ENCODE results near the gene NIT2. TPM values are rescaled to one million over a fixed set of nuclear protein-coding genes. Genes with fewer than 3 reads are reported as not detected.
"Not testable (repeated sequence)": the region's sequence is repeated elsewhere in the genome, so short reads cannot be mapped to it uniquely, and the experiment has no call there.

NIT2 gene
- total and polyA plus RNA-seq, 3 donors from 2014 or later: 21.7 to 29.1 (median 22.9) TPM

DNA sequence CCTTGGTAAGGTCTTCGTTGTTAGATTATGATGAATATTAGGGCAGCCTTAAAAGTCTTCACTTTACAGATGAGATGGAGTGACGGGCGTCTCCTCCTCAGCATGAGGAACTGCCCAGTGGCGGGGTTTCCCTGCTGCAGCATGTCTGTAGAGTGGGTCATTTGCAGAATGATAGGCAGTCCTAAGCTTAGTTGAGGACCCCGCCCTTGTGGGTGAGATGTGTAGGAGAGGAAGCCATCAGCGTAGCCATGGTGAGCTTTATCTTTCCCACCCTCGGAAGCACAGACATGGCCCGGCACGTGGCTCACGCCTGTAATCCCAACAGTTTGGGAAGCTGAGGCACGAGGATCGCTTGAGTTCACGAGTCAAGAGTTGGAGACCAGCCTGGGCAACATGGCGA, 877 bp downstream of the NIT2 start:
- no peaks in the 10 kb centered on the region for H3K9me3 ChIP-seq
- peak overlapping the region; percentile 51 to 88 for H3K27ac ChIP-seq
- intact Hi-C loops (cut with DNase I; ENCODE audit: low total_unique reads): no loop called here
- peak; percentile 22 for DNase-seq
- H3K4me3 ChIP-seq: peak overlapping the region; percentile 63 to 78
- H3K4me1 ChIP-seq: peaks cover 8% of the 10 kb centered on the region
- H3K36me3 ChIP-seq (ENCODE audit: low read depth, missing control alignments): no peaks in the 10 kb centered on the region
- no peak for TF ChIP-seq POLR2A (IDR thresholded peaks at IDR 0.05)
- TF ChIP-seq, protein P1, sequence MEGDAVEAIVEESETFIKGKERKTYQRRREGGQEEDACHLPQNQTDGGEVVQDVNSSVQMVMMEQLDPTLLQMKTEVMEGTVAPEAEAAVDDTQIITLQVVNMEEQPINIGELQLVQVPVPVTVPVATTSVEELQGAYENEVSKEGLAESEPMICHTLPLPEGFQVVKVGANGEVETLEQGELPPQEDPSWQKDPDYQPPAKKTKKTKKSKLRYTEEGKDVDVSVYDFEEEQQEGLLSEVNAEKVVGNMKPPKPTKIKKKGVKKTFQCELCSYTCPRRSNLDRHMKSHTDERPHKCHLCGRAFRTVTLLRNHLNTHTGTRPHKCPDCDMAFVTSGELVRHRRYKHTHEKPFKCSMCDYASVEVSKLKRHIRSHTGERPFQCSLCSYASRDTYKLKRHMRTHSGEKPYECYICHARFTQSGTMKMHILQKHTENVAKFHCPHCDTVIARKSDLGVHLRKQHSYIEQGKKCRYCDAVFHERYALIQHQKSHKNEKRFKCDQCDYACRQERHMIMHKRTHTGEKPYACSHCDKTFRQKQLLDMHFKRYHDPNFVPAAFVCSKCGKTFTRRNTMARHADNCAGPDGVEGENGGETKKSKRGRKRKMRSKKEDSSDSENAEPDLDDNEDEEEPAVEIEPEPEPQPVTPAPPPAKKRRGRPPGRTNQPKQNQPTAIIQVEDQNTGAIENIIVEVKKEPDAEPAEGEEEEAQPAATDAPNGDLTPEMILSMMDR (IDR thresholded peaks at IDR 0.05): no peak
- no peaks in the 10 kb centered on the region for H3K27me3 ChIP-seq
- WGBS, 2 donors: 51 to 62% methylated on average over 12 to 14 of the region's 14 CpGs

DNA sequence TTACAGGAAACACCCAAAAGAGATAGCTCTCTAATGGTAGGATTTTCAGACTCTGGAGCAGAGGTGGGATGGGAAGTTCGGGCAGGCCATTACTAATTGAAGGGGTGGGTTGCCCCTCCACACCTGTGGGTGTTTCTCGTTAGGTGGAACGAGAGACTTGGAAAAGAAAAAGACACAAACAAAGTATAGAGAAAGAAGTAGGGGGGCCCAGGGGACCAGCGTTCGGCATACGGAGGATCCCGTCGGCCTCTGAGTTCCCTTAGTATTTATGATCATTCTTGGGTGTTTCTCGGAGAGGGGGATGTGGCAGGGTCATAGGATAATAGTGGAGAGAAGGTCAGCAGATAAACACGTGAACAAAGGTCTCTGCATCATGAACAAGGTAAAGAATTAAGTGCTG, 1.7 kb downstream of the NIT2 start:
- H3K9me3 ChIP-seq; H3K27me3 ChIP-seq; intact Hi-C loops (cut with DNase I; ENCODE audit: low total_unique reads); DNase-seq; H3K4me3 ChIP-seq; H3K36me3 ChIP-seq (ENCODE audit: low read depth, missing control alignments); H3K4me1 ChIP-seq; H3K27ac ChIP-seq: not testable (repeated sequence)
- WGBS, 2 donors: 62 to 80% methylated on average over 10 of the region's 10 CpGs

DNA sequence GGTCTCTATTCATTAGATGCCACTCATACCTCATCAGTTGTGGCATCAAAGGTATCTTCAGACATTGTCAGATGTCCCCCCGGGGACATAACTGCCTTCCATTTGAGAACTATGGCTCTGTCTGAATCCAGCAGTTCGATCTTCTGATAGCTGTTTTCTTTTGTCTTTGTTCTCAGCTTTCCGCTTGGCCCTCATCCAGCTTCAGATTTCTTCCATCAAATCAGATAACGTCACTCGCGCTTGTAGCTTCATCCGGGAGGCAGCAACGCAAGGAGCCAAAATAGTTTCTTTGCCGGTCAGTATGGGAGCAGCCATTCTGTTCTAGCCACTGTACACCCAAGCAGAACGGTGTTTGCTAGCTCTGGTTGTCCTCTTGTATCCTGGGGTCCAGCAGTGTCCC, 4.4 kb downstream of the NIT2 start:
- H3K36me3 ChIP-seq (ENCODE audit: low read depth, missing control alignments): no peaks in the 10 kb centered on the region
- no peak for DNase-seq
- no peaks in the 10 kb centered on the region for H3K27me3 ChIP-seq
- H3K27ac ChIP-seq: no peak overlapping the region
- intact Hi-C loops (cut with DNase I; ENCODE audit: low total_unique reads): no loop called here
- H3K9me3 ChIP-seq: no peaks in the 10 kb centered on the region
- H3K4me3 ChIP-seq: no peak overlapping the region
- TF ChIP-seq, protein P1 (IDR thresholded peaks at IDR 0.05): no peak
- no peak for TF ChIP-seq POLR2A (IDR thresholded peaks at IDR 0.05)
- H3K4me1 ChIP-seq: peaks cover 8% of the 10 kb centered on the region
- WGBS, 2 donors: 92 to 93% methylated on average over 9 to 10 of the region's 10 CpGs

DNA sequence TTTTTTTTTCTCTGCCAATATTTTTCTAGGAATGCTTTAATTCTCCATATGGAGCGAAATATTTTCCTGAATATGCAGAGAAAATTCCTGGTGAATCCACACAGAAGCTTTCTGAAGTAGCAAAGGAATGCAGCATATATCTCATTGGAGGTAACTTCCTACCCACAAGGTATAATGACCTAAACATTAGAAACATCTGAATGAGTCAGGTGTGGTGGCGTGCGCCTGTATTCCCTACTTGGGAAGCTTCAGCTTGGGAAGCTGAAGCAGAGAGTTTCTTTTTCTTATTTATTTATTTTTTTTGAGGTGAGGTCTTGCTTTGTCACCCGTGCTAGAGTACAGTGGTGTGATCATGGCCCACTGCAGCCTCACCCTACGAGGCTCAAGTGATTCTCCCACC, 5.2 kb downstream of the NIT2 start:
- intact Hi-C loops (cut with DNase I; ENCODE audit: low total_unique reads): no loop called here
- H3K4me1 ChIP-seq: peaks cover 8% of the 10 kb centered on the region
- H3K4me3 ChIP-seq: no peak overlapping the region
- no peak overlapping the region for H3K27ac ChIP-seq
- 90 to 97% methylated on average over 5 of the region's 5 CpGs for WGBS, 2 donors
- H3K27me3 ChIP-seq: no peaks in the 10 kb centered on the region
- no peak for DNase-seq
- TF ChIP-seq, protein P1 (IDR thresholded peaks at IDR 0.05): no peak
- TF ChIP-seq POLR2A (IDR thresholded peaks at IDR 0.05): no peak
- no peaks in the 10 kb centered on the region for H3K9me3 ChIP-seq
- no peaks in the 10 kb centered on the region for H3K36me3 ChIP-seq (ENCODE audit: low read depth, missing control alignments)

DNA sequence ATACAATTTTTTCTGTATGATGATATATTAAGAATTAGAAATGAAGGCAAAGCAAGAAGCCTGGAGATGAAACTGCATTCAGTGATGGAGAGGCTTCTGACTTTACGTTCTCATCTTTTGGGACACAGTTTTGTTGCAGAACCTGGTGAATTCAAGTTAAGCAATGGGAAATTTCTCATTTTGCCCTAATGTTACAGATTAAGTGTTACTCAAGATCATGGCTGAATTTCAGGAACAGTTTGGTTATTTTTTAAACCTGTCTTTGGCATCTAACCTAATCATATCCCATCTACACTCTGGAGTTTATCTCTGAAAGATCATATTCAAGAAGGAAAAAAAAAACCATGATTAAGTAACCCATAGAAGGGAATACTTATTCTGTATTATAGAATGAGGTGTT, 6.0 kb downstream of the NIT2 start:
- intact Hi-C loops (cut with DNase I; ENCODE audit: low total_unique reads): no loop called here
- no peak for TF ChIP-seq POLR2A (IDR thresholded peaks at IDR 0.05)
- TF ChIP-seq, protein P1 (IDR thresholded peaks at IDR 0.05): no peak
- no peaks in the 10 kb centered on the region for H3K9me3 ChIP-seq
- H3K36me3 ChIP-seq (ENCODE audit: low read depth, missing control alignments): no peaks in the 10 kb centered on the region
- H3K4me3 ChIP-seq: no peak overlapping the region
- no peak for DNase-seq
- peaks cover 4% of the 10 kb centered on the region for H3K4me1 ChIP-seq
- H3K27me3 ChIP-seq: no peaks in the 10 kb centered on the region
- WGBS, 2 donors: 92 to 100% methylated on average over 1 of the region's 1 CpG
- no peak overlapping the region for H3K27ac ChIP-seq
